GM20000 (cell line): ENCODE data around the gene CAMKMT.

Source experiments
- DNase-seq: peaks from one replicate; pipeline ENCODE4 v3.0.0; 2012; ENCODE audit warnings: low spot score
- CTCF ChIP-seq: IDR thresholded peaks from 2 replicates; pipeline ENCODE4 v1.5.1; 2012; ENCODE audit warnings: mild to moderate bottlenecking, control low read depth; ENCODE audit errors: extremely low read depth, missing control alignments

The CAMKMT gene

GRCh38 chr2:44548221-44549098 lies 186.7 kb downstream of the CAMKMT start:
- no peak for DNase-seq
- no peak for TF ChIP-seq CTCF

- no peak for TF ChIP-seq CTCF
- no peak for DNase-seq
These were observed 187.3 kb downstream of the CAMKMT start for GRCh38 chr2:44549099-44549471.

- no peak for DNase-seq
- no peak for TF ChIP-seq CTCF
These were observed 188.1 kb downstream of the CAMKMT start for GRCh38 chr2:44549856-44550255.

- DNase-seq, result no peak
- TF ChIP-seq CTCF, result no peak
These were observed 188.8 kb downstream of the CAMKMT start for GRCh38 chr2:44550561-44550960.

- TF ChIP-seq CTCF, result no peak
These were observed 189.8 kb downstream of the CAMKMT start for GRCh38 chr2:44551497-44551896.

DNA sequence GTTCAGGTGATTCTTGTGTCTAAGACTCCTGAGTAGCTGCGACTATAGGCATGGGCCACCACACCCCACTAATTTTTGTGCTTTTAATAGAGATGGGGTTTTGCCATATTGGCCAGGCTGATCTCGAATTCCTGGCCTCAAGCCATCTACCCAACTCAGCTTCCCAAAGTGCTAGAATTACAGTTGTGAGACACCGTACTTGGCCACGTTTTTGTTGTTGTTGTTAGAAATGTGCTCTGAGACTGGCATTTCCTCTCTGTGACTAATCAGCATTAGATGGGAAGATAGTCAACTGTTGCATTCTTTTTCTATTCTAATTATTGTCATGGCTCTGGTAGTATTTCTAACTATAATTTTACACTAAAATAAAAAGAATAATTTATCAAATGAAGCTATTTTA lies 191.7 kb downstream of the CAMKMT start:
- TF ChIP-seq CTCF, result no peak
- no peak for DNase-seq

More at GRCh38 chr2:44551497-44551896, 189.8 kb downstream of the CAMKMT start:
- DNase-seq, result no peak

DNA sequence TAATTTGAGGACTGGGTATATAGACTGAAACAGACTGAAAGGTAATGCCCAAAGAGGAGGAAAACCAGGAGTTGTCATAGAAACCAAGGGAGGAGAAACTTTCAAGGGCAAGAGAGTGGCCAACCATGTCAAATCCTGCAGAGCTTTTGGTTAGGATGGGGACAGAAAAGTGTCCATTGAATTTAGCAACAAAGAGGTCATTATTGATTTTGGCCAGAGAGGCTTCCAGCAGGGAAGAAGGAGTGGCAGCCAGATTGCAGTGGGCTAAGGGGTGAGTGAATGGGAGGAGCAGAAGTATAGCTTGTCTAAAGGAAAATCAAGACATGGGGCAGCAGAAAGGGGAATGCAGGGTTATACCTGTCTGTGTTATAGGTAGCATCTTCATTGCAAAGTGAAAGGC lies 194.0 kb downstream of the CAMKMT start:
- no peak for DNase-seq
- TF ChIP-seq CTCF, result no peak
